A549 (cell line): Measurements from ENCODE around the gene SLC10A1.

ENCODE experiments used
- CTCF ChIP-seq: fragments of >200 bp; sonication (Bioruptor Twin); formaldehyde crosslinking; IDR thresholded peaks from 3 replicates; pipeline ENCODE4 v1.5.1; 2016
- EHMT2 ChIP-seq: fragments of 200-600 bp; sonication (generic); IDR thresholded peaks from 2 replicates; pipeline ENCODE4 v1.6.1; 2016; ENCODE audit warnings: antibody characterized with exemption, low read depth, mild to moderate bottlenecking, moderate library complexity
- EP300 ChIP-seq, 2 experiments: fragments of >200 bp; sonication (Bioruptor Twin); formaldehyde crosslinking; IDR thresholded peaks; 2 replicates in 1 of 2; 3 replicates in 1 of 2; pipeline ENCODE4 v1.6.1; 2016 to 2017
- ESRRA ChIP-seq: fragments of 150-350 bp; IDR thresholded peaks from 2 replicates; pipeline ENCODE4 v1.6.1; 2014; ENCODE audit warnings: mild to moderate bottlenecking, low read length, borderline replicate concordance
- HDAC2 ChIP-seq: fragments of 200-600 bp; sonication (generic); IDR thresholded peaks from 2 replicates; pipeline ENCODE4 v1.6.1; 2016
- HEYL ChIP-seq: fragments of 250-450 bp; sonication (Bioruptor Pico); IDR thresholded peaks from 2 replicates; pipeline ENCODE4 v1.8.0; 2021; ENCODE audit warnings: mild to moderate bottlenecking, moderate library complexity
- MAZ ChIP-seq: fragments of 150-350 bp; IDR thresholded peaks from 2 replicates; pipeline ENCODE4 v1.6.1; 2014; ENCODE audit warnings: antibody characterized with exemption, low read depth, low read length, borderline replicate concordance
- MYC ChIP-seq: IDR thresholded peaks from 2 replicates; pipeline ENCODE4 v1.6.1; 2012; ENCODE audit warnings: mild to moderate bottlenecking, inconsistent platforms, low read length, improper control_type of control experiment, borderline replicate concordance
- POLR2A ChIP-seq: IDR thresholded peaks from 2 replicates; pipeline ENCODE4 v1.6.1; 2012; ENCODE audit warnings: mild to moderate bottlenecking, low read length

- TF ChIP-seq ESRRA (no peak), EP300 (IDR thresholded peaks at IDR 0.05) (no peak), HDAC2 (no peak), POLR2A (no peak), MAZ (no peak), CTCF (no peak), EHMT2 (no peak), MYC (no peak), HEYL (no peak)
Observed at GRCh38 chr14:69741055-69741454, 56.0 kb downstream of the SLC10A1 start.
